Left lung (tissue), 10 donors: ENCODE data around the gene LMBR1. TPM values are rescaled to one million over a fixed set of nuclear protein-coding genes. Genes with fewer than 3 reads are reported as not detected.
"Not testable (repeated sequence)": the region's sequence is repeated elsewhere in the genome, so short reads cannot be mapped to it uniquely, and the experiment has no call there.

Source experiments
- ATAC-seq: fragments of 200-7000 bp; cut with Tn5 transposase; one replicate; pipeline ENCODE4 v1.9.1; 2020; ENCODE audit warnings: moderate library complexity
- DNase-seq, 4 donors: peaks; one replicate each; pipeline ENCODE4 v3.0.0-alpha.2; 2013 to 2020
- H3K27ac ChIP-seq, 2 donors: fragments of 200-600 bp; sonication (generic) in 1 of 2; one replicate each; pipeline versions ENCODE4 v1.5.0 to v1.8.0; 2020 to 2021
- H3K27me3 ChIP-seq, 2 donors: fragments of 200-600 bp; sonication (generic) in 1 of 2; one replicate each; pipeline versions ENCODE4 v1.5.0 to v1.8.0; 2020 to 2021
- H3K36me3 ChIP-seq, 2 donors: fragments of 200-600 bp; sonication (generic) in 1 of 2; one replicate each; pipeline versions ENCODE4 v1.5.0 to v1.8.0; 2020 to 2021
- H3K4me1 ChIP-seq, 2 donors: fragments of 200-600 bp; one replicate each; pipeline ENCODE4 v1.8.0; 2021
- H3K4me3 ChIP-seq, 2 donors: fragments of 200-600 bp; sonication (generic) in 1 of 2; one replicate each; pipeline versions ENCODE4 v1.5.0 to v1.8.0; 2020 to 2021; ENCODE audit warnings: mild to moderate bottlenecking in 1 of 2
- H3K9me3 ChIP-seq, 2 donors: fragments of 200-600 bp; sonication (generic) in 1 of 2; one replicate each; pipeline versions ENCODE4 v1.5.0 to v1.8.0; 2020 to 2021
- CTCF ChIP-seq, 2 donors: fragments of 200-600 bp; sonication (generic) in 1 of 2; IDR thresholded peaks; one replicate each; pipeline versions ENCODE4 v1.5.0 to v1.8.0; 2021; ENCODE audit warnings: antibody characterized with exemption in 2 of 2
- intact Hi-C, 2 donors: fragments of 100-400 bp; cut with DNase I; formaldehyde crosslinking; loops; one replicate each; pipeline versions ENCODE4 v1.11.2 to v1.14.2; 2022
- polyA plus RNA-seq, 6 donors: library from polyadenylated mRNA; unstranded; fragments of 120-200 nt; gene quantifications; one replicate each; pipeline ENCODE4 v1.2.1, GENCODE V29; 2013; ENCODE audit not compliant: insufficient read length in 6 of 6
- total RNA-seq, 2 donors: library from RNA; stranded (reverse); fragmentation: NEBNext Ultra II Directional; extraction: Animal tissue kit (Norgen Biotek cat#: 25700); gene quantifications; one replicate each; pipeline ENCODE4 v1.2.1, GENCODE V29; 2021
- donor health status: DM: no; HTN: yes; CAD: no.
- donor health status: DM: no; HTN: no; CAD: no.

Gene LMBR1
- total and polyA plus RNA-seq, 8 donors = 54.7 to 71.1 (median 63.9) TPM

GRCh38 chr7:156886020-156886795, 6.8 kb downstream of the LMBR1 start:
- Histone ChIP-seq H3K27me3 (no peaks in the 10 kb centered on the region), H3K4me1 (peaks cover 0 to 2% of the 10 kb centered on the region in 2 donors), H3K9me3 (no peaks in the 10 kb centered on the region), H3K4me3 (no peak overlapping the region), H3K36me3 (peaks cover 0 to 3% of the 10 kb centered on the region in 2 donors), H3K27ac (no peak overlapping the region)
- TF ChIP-seq CTCF (IDR thresholded peaks at IDR 0.05) = no peak
- no peak for ATAC-seq
- intact Hi-C loops = no loop called here
- DNase-seq = peak in 1 of 4 donors; percentile 51

GRCh38 chr7:156881679-156882078, 11.3 kb downstream of the LMBR1 start:
- Histone ChIP-seq H3K4me3 (no peak overlapping the region), H3K4me1 (no peaks in the 10 kb centered on the region), H3K27me3 (no peaks in the 10 kb centered on the region), H3K36me3 (peaks cover 0 to 3% of the 10 kb centered on the region in 2 donors), H3K9me3 (peaks cover 0 to 19% of the 10 kb centered on the region in 2 donors), H3K27ac (no peak overlapping the region)
- DNase-seq (no peak), ATAC-seq (no peak)
- intact Hi-C loops = no loop called here
- no peak for TF ChIP-seq CTCF (IDR thresholded peaks at IDR 0.05)

GRCh38 chr7:156875766-156876165, 17.2 kb downstream of the LMBR1 start:
- intact Hi-C loops = no loop called here
- no peaks in the 10 kb centered on the region for H3K4me1 ChIP-seq
- peaks cover 0 to 30% of the 10 kb centered on the region in 2 donors for H3K9me3 ChIP-seq
- H3K4me3 ChIP-seq = no peak overlapping the region
- H3K27me3 ChIP-seq = no peaks in the 10 kb centered on the region
- H3K27ac ChIP-seq = no peak overlapping the region
- TF ChIP-seq CTCF (IDR thresholded peaks at IDR 0.05) = no peak
- ATAC-seq (no peak), DNase-seq (no peak)
- peaks cover 0 to 15% of the 10 kb centered on the region in 2 donors for H3K36me3 ChIP-seq

GRCh38 chr7:156868363-156868762, 24.6 kb downstream of the LMBR1 start:
- peaks cover 0 to 15% of the 10 kb centered on the region in 2 donors for H3K36me3 ChIP-seq
- intact Hi-C loops, H3K4me1 ChIP-seq, H3K27me3 ChIP-seq, DNase-seq, ATAC-seq, H3K27ac ChIP-seq, H3K9me3 ChIP-seq, H3K4me3 ChIP-seq: not testable (repeated sequence)

- Histone ChIP-seq H3K36me3 (peaks cover 0 to 22% of the 10 kb centered on the region in 2 donors), H3K27ac (no peak overlapping the region), H3K27me3 (no peaks in the 10 kb centered on the region), H3K4me1 (no peaks in the 10 kb centered on the region), H3K4me3 (no peak overlapping the region), H3K9me3 (peaks cover 0 to 14% of the 10 kb centered on the region in 2 donors)
- intact Hi-C loops = no loop called here
- DNase-seq = no peak
- no peak for TF ChIP-seq CTCF (IDR thresholded peaks at IDR 0.05)
- no peak for ATAC-seq
Observed at GRCh38 chr7:156865493-156865892, 27.5 kb downstream of the LMBR1 start.

- H3K27ac ChIP-seq, ATAC-seq, DNase-seq, intact Hi-C loops, H3K4me3 ChIP-seq, H3K27me3 ChIP-seq, H3K4me1 ChIP-seq: not testable (repeated sequence)
- Histone ChIP-seq H3K36me3 (peaks cover 0 to 28% of the 10 kb centered on the region in 2 donors), H3K9me3 (peaks cover 5 to 37% of the 10 kb centered on the region in 2 donors)
Observed at GRCh38 chr7:156862022-156862421, 31.0 kb downstream of the LMBR1 start.
